Stimulated activated CD4-positive, alpha-beta T cell treated with anti-CD3 and anti-CD28 coated beads, Interleukin-4, amount 100 ng/mL, for 1 hour (primary cell): ENCODE results near the gene ALLC.
"Not testable (repeated sequence)": the region's sequence is repeated elsewhere in the genome, so short reads cannot be mapped to it uniquely, and the experiment has no call there.

Experiments
- DNase-seq: peaks from one replicate; pipeline ENCODE4 v3.0.0-alpha.2; 2020

Gene ALLC

DNA sequence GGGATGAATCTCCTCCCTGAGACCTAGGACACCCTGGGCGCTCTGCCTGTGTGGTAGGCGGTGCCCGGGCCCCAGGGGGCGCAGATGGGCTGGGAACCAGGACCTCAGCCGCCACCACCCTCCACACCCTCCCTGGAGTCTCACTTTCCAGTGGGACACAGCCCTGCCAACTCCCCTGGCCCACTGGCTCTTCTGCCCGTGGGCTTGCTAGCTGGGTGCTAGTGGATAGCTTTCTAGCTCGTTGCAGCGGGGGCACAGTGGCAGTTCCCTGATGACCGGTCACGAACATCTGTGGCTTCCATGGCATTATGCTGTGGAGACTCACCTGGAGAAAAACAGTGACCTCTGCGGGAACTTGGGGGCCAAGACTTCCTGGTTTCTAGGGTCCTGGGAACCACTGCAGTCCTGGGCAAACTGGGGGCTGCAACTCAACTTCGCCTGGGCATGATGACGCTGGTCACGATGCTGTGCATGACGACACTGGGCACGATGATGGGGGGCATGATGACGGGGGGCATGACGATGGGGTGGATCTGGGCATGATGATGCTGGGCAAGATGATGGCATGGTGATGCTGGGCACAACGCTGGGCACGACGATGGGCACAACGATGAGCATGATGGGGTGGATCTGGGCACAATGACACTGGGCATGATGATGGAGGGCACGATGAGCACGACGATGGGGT, 31.0 kb upstream of the ALLC start:
- DNase-seq, result no peak

DNA sequence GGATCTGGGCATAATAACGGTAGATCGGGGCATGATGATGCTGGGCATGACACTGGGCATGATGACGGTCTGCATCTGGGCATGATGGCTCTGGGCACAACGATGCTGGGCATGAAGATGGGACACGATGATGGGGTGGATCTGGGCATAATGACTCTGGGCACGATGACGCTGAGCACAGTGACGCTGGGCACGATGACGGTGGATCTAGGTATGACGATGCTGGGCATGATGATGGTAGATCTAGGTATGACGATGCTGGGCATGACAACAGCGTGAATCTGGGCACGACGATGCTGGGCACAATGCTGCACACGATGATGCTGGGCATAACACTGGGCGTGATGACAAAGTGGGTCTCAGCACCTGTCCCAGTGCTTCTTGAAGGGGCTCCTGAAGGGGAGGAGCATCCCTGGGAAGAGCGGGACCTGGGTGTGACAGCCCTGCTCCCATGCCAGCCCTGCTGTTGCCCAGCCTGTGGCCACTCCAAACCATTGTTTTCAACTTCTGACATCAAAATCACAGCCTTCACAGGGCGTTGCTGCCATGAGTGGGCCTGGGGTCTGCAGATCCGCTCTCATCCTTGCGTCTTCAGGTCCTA, 30.4 kb upstream of the ALLC start:
- DNase-seq, result no peak

DNA sequence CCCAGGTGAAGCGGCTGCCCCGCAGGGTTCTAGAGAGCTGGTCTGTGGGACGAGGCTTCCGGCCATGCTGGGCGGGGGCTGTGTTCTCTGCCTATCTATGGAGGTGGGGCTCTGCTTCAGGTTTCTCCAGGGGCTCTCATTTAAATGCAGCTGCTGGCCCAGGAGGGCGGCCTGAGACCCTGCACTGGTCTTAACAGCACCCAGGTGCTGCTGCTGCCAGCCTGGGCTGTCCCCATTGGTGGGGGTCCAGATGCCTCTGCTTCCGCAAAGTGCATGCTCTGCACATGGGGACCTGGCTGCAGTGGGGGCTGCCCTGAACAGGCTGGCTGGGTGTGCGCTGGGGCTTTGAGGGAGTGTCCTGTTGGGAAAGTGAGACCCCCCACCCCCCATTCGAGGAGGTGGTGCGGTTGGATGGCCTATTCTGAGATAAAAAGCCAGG, 29.7 kb upstream of the ALLC start:
- DNase-seq, result no peak

DNA sequence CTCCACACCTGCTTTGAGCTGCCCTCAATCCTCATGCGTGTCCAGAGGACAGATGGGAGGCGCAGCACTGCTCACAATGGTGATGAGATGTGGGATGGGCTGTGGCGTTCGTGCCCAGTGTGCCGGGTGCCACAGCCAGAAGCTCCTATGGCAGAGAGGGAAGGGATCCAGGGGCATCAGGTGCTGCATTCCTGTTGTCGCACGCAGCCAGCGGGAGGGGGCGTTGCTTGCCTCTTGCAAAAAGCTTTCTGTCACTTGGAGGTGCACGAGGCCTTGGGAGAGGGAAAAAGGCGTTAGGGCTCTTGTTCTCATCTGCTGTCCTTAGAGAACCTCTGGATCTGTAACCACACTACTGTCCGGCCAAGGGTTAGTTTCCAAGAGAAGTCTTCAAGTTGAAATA, 29.2 kb upstream of the ALLC start:
- no peak for DNase-seq

DNA sequence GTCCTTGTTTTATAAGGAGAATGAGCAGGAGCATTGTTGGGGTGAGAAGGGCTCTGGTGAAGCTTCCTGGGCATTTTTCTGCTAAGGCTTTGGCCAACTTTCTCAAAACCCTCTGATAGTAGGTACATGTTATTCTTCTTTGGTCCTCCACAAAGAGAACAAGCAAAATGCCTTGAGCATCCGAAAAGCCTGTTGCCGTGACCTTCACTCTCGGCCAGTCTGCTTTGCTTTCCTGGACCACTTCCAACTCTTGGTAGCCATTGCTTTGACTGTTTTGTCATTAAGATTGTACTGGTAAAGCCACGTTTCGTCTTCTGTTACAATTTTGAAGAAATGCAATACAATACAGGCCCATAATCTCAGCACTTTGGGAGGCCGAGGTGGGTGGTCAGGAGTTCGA, 27.4 kb upstream of the ALLC start:
- DNase-seq, result no peak

DNA sequence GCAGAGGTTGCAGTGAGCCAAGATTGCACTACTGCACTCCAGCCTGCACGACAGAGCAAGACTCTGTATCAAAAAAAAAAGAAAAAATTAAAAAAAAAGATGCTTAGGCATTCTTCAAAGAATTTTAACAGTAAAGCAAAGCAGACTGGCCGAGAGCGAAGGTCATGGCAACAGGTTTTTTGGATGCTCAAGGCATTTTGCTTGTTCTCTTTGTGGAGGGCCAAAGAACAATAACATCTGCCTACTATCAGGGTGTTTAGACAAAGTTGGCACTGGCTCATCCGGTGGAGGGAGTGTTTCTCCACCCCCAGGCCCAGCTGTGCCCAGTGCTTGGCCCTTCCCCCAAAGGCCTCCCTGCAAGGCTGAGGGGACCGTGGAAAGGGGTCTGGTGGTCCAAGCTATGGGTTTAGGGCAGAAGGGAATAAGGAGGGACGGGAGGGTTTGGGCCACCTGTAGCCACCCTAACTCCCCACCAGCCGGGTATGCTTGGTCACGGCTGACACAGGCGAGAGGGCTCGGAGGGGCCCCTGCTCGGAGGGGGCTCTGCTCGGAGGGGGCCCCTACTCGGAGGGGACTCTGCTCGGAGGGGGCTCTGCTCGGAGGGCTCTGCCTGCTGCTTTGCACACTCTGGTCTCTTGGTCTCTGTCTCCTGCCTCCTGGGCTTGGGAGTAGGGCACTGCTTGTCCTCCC, 26.7 kb upstream of the ALLC start:
- no peak for DNase-seq

DNA sequence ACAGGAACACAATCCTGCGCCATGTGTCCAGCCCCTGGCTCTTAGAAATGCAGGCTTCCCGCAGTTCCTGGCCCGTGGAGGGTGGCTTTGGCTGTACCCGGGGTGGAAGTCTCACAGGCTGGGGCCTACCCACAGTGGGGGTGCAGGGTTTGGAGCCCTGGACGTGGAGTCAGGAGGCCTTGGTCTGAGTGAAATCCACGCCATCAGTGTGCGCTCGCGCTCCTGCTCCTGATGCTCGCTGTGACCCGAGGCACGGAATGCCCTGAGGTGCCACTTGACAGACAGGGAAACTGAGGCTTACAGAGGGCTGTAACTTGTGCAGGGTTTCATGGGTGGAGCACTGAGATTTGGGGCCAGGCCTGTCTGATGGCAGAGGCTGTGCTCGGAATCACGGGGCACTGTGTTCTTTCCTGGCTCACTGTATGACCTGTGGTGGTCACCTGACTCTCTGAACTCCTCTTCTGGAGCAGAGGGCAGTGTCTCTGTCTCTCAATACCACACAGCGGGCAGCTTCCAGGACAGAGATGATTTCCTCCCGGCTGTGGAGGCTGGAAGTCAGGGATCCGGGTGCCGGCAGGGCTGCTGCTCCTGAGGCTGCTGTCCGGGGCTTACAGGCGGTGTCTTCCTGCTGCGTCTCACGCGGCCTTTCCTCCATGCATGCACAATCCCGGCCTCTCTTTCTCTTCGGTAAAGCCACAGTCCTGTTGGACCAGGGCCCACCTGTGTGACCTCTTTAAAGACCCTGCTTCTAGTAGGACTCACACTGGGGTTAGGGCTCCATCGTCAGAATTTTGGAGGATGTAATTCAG, 25.9 kb upstream of the ALLC start:
- DNase-seq, result no peak

DNA sequence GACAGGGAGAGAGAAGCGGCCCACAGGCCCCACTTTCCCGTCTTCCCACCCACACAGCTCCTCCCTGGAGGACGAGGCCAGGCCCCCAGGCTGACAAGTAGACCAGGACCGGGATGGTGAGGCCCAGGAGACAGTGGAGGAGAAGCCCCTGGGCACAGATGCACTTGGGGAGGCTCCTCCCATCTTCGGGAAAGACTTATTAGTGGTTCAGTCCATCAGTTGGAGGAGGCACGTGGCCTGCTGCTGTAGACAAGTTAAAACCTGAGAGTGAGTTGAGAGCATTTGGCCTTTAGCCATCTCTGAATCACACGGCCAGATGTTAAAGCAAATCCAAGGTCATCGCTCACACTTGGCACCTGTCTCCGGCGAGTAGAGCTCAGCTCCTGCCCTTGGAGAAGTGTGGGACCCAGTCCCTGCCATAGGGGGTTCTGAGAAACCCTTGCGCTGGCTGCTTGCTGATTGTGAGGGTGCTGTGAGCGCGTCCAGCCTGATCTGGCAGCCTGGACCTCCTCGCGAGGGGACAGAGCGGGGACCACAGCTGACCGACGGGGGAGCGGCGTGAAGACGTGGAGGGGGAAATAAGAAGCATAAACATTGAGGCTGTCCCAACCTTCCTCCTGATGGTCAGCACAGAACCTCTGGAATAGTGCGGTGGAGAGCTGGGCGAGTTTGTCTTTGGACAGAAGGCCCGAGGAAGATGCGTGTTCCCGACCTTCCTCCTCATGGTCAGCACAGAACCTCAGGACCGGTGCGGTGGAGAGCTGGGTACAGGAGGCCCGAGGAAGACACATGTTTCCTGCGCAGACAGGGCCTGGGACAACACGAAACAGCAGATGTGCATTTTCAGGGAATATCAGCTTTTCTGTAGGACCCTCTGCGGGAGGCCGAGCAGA, 24.7 kb upstream of the ALLC start:
- DNase-seq, result no peak

DNA sequence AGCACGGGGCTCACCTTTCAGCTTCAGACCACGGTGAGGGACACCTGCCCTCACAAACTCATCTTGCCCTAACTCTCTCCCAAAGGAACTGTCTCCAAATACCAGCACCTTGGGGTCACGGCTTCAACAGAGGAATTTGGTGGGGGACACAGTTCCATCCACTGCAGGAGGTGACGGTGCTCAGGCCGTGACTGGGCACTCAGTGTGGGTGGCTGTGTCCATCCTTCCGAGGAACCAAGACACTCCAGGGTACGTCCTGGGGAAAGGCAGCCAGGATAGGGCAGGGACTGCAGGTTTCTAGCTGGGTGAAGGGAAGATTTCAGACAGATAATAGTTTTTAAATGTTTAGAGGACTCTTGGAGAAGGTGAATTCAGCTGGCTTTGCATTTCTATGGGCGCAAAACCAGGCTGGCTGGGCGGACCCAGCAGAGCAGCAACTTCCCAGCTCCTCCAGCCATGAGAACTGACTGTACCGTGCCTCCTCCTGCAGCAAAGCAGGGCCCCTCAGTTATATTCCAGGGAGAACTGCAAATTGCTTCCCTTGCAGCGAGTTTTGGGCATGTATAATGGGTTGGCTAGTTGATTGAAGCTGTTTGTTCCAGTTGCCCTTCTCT, 23.9 kb upstream of the ALLC start:
- DNase-seq, result no peak

DNA sequence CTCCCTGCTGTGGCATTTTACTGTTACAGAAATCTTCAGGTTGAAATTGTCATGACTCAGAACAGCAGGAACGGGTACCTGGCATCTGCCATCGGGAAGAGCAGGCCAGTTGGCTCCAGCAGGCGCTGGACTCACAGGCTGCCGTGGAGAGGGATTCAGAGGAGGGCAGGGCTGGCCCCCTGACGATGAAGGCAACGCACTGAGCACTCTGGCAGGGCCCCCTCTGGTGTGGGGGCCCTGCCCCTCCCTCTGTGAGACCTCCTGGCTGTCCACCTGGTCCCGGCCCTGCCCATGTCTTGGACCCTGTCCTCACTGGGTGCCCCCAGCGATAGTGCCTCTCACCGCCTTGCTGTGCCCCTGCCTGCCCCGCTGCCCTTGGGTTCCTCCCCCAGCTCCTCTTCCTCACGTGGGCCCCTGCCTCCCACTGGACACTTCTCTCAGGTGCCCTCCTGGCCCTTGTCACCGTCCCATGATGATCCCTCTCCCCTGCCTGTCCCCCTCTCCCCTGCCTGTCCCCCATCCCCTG, 23.3 kb upstream of the ALLC start:
- DNase-seq, result no peak

DNA sequence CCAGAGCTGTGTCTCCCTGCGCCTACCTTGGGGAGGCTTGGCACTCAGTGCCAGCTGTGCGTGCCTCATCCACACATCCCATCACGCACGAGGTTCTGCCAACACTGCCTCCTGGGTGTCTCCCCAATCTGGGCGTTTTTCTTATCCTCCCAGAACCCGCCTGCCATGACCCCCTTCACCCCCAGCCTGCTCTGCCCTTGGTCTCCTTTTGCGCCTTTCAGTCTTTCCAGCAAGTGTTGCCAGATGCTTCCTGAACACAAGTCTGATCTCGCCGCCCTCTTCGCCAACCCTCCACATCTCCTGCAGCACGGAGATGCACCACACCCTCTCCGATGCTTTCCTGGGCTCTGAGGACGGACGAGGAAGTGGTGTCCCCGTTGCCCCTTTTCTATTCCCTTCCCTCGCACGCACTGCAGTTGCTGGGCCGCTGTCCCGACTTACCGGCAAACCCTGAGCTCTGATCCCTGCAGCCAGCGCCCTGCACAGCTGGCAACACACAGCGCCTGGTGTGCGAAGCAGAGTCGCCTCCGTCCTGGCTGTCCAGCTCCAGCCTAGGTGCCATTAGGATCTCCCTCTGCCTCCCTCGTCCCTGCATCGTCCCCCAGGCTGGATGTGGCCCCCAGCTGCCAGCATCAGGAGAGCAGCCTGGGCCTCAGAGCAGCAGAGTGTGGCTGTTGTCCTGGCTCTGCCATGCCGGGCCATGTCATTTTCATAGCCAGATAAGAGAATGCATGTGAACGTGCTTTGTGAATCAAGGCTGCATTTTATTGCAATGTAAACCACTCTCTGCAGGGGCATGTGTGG, 22.6 kb upstream of the ALLC start:
- DNase-seq, result no peak

DNA sequence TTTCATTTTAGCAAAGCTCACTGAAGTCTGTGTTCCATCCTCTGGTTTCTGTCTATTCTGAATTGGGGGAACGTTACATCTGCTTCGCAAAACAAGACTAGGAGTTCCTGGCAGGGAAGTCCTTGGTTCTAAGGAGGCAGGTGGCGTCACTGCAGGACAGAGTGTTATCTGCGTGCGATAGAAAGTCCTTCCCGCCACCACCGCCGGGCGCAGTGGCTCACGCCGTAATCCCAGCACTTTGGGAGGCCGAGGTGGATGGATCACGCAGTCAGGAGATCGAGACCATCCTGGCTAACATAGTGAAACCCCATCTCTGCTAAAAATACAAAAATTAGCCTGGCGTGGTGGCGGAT, 22.0 kb upstream of the ALLC start:
- DNase-seq, result not testable (repeated sequence)

DNA sequence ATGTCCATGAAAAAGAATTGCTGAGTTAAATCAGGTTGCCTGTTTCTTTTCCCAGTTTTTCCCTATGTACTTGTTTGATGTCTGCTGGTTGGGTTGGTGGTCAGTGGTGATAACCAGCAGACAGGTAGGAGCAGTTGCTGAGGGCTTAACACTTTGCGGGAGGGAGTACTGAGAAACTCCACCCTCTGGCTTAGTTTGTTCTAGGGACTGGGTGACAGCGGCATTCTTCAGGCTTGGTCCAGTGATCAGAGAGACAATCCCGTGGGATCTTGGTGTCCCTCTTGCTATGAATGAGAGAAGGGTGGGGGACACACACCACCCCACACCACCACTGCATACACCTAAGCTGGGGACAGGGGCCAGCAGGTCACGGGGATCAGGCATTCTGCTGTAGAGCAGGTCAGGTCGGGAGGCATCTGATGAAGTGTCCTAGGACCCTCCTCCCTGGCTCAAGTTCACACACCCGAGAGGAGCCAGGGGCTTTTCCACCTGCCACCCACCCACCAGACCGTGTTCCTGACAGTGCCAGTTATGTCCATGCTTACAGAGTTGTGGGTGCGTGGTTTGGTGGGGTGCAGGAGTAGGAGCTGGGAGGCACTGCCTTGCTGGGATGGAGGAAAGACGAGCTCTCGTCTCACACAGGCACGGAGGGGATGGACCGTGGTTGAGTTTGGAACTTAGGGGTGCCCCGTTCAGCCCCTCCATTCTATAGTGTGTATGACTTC, 21.3 kb upstream of the ALLC start:
- no peak for DNase-seq

DNA sequence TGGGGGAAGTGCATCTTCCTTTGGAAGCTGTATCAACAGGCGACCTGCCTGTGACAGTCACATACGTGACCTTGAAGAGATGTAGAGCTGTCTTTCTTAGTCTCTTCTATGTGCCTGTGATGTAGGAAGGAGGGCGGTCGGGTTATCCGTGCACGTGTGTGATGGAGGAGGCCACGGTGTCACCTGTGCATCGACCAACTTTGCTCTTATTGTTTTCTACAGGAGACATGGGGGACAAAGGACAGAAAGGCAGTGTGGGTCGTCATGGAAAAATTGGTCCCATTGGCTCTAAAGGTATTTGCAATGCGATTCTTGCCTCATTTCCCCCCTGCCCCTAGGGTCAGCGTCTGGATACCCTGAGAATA, 20.7 kb upstream of the ALLC start:
- no peak for DNase-seq

DNA sequence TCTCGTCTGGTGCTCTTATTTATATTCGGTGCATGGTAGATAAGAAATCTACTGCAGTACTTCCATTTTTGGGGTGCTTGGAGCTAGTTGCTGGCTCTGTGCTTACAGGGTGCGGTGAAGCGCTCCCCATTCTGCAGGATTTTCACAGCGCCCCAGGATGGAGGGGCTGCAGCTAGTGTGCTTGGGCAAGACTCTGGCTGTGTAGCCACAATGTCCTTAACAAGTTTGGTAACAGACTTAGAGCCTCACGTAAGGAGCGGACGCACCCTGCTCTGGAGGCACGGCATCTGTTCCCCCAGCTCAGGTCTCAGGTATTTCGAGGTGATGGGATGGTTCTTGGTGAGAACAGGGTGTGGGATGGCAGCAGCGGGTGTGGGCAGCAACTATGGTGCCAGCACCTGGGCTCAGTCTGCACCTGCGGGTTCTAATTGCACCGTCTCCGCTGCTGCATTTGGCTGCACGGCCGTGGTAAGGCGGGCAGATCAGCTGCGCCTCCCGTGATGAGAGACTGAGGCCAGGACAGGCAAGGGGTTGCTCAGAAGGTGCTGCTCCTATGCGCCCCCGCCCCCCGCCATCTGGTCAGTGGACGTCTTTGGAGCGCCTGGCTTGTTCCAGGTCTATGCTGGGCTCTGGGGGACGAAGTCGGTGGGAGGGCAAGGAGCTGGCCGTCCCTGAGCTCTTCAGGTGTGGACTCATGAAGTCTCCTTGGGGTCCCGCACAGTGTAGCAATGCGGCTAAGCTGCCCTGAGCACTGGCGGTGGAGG, 20.1 kb upstream of the ALLC start:
- no peak for DNase-seq

DNA sequence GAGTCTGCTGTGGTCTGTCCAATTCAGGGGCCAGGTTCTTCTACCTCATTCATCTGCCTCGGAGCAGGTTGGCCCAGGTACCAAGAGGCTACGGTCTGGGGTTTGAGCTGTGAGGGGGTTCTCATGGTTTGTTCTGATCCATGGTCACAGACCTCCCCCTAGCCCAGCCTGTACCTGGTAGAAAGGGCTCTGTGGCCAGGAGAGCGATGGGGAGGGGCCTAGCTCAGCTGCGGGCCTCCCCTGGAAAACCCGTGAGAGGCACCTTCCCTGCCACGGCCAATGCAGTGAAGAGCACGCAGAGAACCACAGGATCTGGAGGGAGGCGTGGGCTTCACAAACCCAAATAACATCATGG, 19.6 kb upstream of the ALLC start:
- DNase-seq, result no peak

DNA sequence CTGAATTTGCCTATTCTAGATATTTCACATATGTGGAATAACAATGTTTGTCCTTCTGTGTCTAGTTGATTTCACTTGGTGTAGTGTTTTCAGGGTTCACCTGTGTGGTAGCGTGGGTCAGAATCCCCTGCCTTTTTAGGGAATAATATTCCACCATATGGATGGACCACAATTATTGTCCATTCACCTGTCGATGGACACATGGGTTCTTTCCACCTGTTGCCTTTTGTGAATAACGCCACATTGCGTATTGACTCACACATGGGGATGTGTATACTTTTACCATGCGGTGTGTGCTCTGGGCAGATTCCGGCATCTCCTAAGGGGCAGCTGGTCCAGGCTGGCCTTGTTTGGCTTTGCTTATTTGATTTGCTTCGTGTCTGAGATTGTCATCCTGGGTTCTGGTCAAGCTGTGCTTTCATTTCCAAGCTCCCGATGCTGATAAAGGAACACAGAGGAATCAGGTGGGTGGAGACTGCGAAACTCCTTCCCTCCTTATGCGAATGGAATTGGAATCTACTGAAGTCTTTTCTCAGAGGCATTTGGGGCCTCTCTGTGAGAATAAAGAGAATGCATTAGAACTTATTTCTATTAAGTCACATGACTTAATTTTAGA, 18.9 kb upstream of the ALLC start:
- no peak for DNase-seq

DNA sequence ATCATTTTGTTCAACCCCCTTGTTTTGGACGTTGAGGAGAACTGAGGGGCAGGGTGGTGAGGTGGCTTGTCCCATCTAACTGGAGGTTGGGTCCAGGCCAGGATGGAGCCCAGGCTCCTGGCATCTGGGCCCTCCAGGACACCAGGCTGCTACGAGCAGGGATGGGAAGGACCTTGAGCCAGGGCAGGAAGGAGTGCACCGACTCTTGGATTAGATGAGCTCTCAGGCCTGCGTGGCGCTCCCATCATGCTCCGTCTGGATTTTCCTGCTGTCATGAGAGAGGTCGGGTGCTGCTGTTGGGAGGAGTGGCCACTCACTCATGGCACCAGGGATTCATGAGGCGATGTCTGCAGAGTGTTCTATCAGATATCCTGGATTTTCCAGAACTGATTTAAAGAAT, 18.3 kb upstream of the ALLC start:
- no peak for DNase-seq

DNA sequence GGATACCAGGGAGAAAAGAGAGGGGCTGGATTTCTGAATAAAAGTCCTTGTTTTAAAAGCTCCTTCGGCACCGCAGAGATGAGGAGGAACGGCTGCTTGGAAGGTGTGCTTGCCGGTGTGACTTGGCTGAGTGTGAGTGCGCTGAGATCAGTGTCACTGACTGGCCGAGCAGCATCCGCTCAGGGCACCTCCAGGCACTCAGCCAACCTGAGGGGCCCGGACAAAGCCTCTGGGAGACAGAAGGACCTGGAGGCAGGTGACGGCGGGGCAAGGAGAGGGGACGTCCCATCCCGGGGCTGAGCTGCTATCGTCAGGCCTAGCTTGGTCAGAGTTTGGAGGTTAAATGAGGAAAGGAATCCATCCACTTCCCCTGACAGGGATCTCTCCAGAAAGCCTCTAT, 16.8 kb upstream of the ALLC start:
- no peak for DNase-seq
